C4-2B (cell line): ENCODE measurements around the gene UCHL5.
"Not testable (repeated sequence)": the region's sequence is repeated elsewhere in the genome, so short reads cannot be mapped to it uniquely, and the experiment has no call there.

Experiments used
- H3K27ac ChIP-seq: fragments of 450-650 bp; 2 replicates; pipeline ENCODE4 v1.5.1; 2017
- ZFX ChIP-seq: fragments of 450-650 bp; IDR thresholded peaks from 2 replicates; pipeline ENCODE4 v1.6.1; 2017
- TF ChIP-seq, protein P1 (sequence below): fragments of 450-650 bp; conservative IDR thresholded peaks from 2 replicates; pipeline ENCODE4 v1.5.1; 2017; ENCODE audit warnings: mild to moderate bottlenecking

Gene UCHL5

DNA sequence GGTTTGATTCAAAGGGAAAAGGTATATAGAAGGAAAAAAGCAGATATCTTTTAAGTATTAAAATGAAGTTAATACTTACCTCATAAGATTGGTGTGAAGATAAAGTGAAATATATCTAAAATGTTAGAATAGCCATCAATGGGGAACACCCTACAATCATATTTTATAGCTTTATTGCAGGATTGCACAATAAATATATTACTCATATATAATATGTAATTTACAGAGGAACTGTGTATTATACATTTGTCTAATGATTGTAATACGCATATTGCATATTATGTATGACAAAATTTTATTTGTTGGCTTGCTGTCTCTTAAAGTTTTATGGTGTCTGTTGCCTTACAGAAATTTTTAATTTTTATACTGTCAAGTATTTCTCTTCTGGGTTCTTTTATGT, 47.8 kb downstream of the UCHL5 start:
- H3K27ac ChIP-seq, result no peak overlapping the region
- no peak for TF ChIP-seq ZFX
- TF ChIP-seq, protein P1, sequence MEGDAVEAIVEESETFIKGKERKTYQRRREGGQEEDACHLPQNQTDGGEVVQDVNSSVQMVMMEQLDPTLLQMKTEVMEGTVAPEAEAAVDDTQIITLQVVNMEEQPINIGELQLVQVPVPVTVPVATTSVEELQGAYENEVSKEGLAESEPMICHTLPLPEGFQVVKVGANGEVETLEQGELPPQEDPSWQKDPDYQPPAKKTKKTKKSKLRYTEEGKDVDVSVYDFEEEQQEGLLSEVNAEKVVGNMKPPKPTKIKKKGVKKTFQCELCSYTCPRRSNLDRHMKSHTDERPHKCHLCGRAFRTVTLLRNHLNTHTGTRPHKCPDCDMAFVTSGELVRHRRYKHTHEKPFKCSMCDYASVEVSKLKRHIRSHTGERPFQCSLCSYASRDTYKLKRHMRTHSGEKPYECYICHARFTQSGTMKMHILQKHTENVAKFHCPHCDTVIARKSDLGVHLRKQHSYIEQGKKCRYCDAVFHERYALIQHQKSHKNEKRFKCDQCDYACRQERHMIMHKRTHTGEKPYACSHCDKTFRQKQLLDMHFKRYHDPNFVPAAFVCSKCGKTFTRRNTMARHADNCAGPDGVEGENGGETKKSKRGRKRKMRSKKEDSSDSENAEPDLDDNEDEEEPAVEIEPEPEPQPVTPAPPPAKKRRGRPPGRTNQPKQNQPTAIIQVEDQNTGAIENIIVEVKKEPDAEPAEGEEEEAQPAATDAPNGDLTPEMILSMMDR, result no peak

DNA sequence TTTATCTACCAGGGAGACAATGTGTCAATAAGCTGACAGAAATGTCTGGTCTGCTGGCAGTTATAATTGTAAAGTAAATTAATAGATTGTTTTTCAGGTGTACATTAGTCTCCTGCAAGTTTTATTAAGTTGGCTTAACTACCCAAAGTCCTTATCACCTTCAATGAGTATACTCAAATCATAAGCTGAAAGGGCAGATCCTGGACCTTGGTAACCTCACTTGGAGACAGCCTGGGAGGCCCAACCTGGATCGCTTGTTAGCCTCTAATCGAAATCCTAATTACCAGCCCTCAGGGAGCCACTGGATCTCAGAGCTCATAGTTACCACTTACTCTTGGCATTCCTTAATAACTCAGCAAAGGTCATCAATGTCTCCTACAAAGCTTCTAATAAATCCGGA, 49.7 kb downstream of the UCHL5 start:
- H3K27ac ChIP-seq, result no peak overlapping the region
- TF ChIP-seq, protein P1, result no peak
- TF ChIP-seq ZFX, result no peak

DNA sequence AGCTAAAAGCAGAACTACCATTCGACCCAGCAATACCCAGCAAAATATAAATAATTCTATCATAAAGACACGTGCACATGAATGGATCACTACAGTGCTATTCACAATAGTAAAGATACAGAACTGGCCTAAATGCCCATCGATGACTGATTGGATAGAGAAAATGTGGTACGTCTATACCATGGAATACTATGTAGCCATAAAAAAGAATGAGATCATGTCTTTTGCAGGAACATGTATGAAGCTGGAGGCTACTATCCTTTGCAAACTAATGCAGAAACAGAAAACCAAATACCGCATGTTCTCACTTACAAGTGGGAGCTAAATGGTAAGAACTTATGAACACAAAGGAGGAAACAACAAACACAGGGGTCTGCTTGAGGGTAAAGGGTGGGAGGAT, 53.4 kb downstream of the UCHL5 start:
- no peak overlapping the region for H3K27ac ChIP-seq
- TF ChIP-seq, protein P1, result no peak
- no peak for TF ChIP-seq ZFX

DNA sequence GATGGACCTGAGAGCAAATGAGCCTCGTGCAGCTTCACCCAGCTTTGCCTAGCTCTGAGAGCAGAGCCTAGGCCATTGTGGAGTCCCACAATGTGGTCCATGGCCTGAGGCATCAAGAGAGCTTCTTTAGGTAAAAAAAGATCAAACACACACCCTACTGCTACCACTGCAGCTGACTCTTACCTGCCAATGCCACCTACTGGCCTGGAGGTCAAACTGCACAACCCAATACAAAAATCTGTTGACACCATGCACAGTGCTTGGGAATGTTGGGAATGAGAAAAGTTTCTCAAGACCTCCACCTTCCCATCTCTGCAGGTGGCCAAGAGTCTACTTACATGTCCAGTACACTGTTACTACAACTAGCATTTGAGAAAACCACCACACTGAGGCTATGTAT, 60.6 kb downstream of the UCHL5 start:
- H3K27ac ChIP-seq, result no peak overlapping the region
- no peak for TF ChIP-seq ZFX
- TF ChIP-seq, protein P1, result peak; percentile 70

DNA sequence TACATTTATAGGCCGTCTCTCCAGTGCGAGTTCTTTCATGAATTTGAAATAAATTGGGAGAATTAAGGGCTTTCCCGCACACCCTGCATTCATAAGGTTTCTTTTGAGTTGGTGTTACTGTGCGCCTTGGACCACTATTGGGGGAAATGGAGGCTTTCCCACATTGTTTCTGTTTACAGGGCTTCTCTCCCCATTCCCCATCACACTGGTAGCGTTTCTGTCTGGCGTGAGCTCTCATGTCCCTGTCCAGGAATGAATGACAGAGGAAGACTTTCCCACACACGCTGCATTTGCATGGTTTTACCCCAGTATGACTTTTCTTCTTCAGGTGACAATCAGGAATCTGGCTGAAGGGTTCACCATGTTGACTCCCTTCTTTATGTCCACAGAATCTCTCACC, 65.0 kb downstream of the UCHL5 start:
- no peak overlapping the region for H3K27ac ChIP-seq
- TF ChIP-seq ZFX, result no peak
- TF ChIP-seq, protein P1, result no peak

DNA sequence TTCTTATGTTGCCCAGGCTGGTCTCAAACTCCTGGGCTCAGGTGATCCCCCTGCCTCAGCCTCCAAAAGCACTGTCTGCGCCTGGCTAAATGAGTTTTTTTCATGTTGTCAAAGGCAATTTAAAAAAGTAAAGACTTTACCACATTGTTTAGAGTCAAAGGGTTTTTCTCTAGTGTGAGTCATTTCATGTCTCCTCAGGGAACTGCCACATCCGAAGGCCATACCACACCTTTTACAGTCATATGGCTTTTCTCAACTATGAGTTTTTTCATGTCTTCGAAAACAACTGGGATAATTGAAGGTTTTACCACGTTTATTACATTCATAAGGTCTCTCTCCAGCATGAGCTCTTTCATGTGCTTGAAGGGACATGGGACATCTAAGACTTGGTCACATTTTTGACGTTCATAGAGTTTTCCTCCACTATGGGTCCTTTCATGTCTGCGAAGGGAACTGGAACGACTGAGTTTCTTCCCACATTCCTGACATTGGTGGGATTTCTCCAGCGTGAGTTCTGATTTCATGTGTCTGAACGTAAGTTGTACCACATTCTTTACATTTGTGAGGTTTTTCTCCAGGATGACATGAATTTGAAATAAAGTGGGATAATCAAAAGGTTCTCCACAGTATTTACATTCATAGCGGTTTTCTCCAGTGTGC, 65.6 kb downstream of the UCHL5 start:
- no peak for TF ChIP-seq ZFX
- H3K27ac ChIP-seq, result no peak overlapping the region

DNA sequence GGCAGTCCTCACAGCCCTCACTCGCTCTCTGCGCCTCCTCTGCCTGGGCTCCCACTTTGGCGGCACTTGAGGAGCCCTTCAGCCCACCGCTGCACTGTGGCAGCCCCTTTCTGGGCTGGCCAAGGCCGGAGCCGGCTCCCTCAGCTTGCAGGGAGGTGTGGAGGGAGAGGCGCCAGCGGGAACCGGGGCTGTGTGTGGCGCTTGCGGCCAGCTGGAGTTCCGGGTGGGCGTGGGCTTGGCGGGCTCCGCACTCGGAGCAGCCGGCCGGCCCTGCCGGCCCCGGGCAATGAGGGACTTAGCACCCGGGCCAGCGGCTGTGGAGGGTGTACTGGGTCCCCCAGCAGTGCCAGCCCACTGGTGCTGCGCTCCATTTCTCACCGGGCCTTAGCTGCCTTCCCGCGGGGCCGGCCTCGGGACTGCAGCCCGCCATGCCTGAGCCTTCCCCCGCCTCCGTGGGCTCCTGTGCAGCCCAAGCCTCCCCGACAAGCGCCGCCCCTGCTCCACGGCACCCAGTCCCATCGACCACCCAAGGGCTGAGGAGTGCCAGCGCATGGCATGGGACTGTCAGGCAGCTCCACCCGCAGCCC, 72.3 kb downstream of the UCHL5 start:
- H3K27ac ChIP-seq, result not testable (repeated sequence)

DNA sequence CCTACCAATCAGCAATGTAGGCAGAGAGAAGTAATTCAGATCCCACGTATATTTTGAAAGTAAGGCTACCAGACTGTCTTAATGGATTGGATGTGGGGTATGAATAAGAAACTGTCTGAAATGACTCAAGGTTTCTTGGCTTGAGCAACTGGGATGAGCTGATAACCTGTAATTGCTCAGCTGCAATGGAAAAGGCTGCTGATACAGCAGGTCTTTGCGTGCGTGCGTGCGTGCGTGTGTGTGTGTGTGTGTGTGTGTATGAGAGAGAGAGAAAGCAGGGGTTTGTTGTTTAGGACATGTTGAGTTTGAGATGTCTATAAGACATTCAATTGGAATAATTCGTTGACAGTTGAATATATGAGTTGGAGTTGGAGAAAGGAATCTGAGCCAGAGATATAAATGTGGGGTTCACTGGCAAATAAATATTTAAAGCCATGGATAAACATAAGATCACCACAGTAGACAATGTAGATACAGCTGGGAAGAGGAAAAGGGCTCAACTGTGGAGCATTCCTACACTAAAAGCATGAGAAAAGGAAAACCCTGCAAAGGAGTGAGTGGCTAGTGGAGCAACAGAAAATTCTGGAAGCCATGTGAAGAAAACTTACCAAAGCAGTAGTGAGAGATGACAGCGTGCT, 72.9 kb downstream of the UCHL5 start:
- TF ChIP-seq, protein P1, result no peak
- no peak overlapping the region for H3K27ac ChIP-seq
